GM18951 (cell line): ENCODE measurements around the gene ZNF581.

Experiments used
- POLR2A ChIP-seq: IDR thresholded peaks from 4 replicates; pipeline ENCODE4 v1.6.1; 2011; ENCODE audit warnings: mild to moderate bottlenecking; ENCODE audit not compliant: insufficient read length, insufficient read depth; ENCODE audit errors: extremely low read depth
- in situ Hi-C: fragments of 300-500 bp; cut with MboI; formaldehyde crosslinking; loops from one replicate; pipeline ENCODE4 v1.12.0; 2022; ENCODE audit warnings: low sequenced_read_pairs, mixed read lengths, inconsistent platforms; ENCODE audit not compliant: unreplicated experiment

The ZNF581 gene

GRCh38 chr19:55683449-55684261 lies 40.2 kb downstream of the ZNF581 start:
- in situ Hi-C loops: no loop called here
- TF ChIP-seq POLR2A: no peak

GRCh38 chr19:55684946-55685681 lies 41.7 kb downstream of the ZNF581 start:
- in situ Hi-C loops: no loop called here
- no peak for TF ChIP-seq POLR2A

GRCh38 chr19:55685776-55686175 lies 42.3 kb downstream of the ZNF581 start:
- no peak for TF ChIP-seq POLR2A
- in situ Hi-C loops: no loop called here

- TF ChIP-seq POLR2A: no peak
- in situ Hi-C loops: no loop called here
These were observed 43.0 kb downstream of the ZNF581 start for GRCh38 chr19:55686311-55687050.

GRCh38 chr19:55687281-55688201 lies 44.1 kb downstream of the ZNF581 start:
- TF ChIP-seq POLR2A: no peak
- in situ Hi-C loops: no loop called here

GRCh38 chr19:55688422-55689218 lies 45.2 kb downstream of the ZNF581 start:
- TF ChIP-seq POLR2A: no peak
- in situ Hi-C loops: no loop called here

GRCh38 chr19:55689411-55690108 lies 46.1 kb downstream of the ZNF581 start:
- in situ Hi-C loops: no loop called here
- no peak for TF ChIP-seq POLR2A

GRCh38 chr19:55690109-55690768 lies 46.8 kb downstream of the ZNF581 start:
- no peak for TF ChIP-seq POLR2A
- in situ Hi-C loops: no loop called here

GRCh38 chr19:55690769-55691545 lies 47.5 kb downstream of the ZNF581 start:
- no peak for TF ChIP-seq POLR2A
- in situ Hi-C loops: no loop called here

GRCh38 chr19:55691561-55692481 lies 48.4 kb downstream of the ZNF581 start:
- in situ Hi-C loops: no loop called here

More at GRCh38 chr19:55691561-55692481, 48.4 kb downstream of the ZNF581 start:
- TF ChIP-seq POLR2A: no peak
